GM12878 (cell line): ENCODE measurements around the gene NECTIN1. TPM values are rescaled to one million over a fixed set of nuclear protein-coding genes. Genes with fewer than 3 reads are reported as not detected.

ENCODE experiments used
- ATAC-seq: fragments of 200-7000 bp; cut with Tn5 transposase; 3 replicates; pipeline ENCODE4 v1.9.1; 2020; ENCODE audit warnings: mild to moderate bottlenecking, moderate library complexity
- BruUV-seq: library from RNA; stranded (reverse); fragments of 400-500 nt; replicated peaks from 2 replicates; lab custom pipeline; 2021; lab: Mats Ljungman, UMichigan
- CTCF ChIA-PET: fragments of 300-600 bp; sonication (Branson Sonifier 250); formaldehyde crosslinking; extraction: SDS; loops from one replicate; lab custom pipeline; 2021; ENCODE audit warnings: inconsistent platforms; lab: Yijun Ruan, JAX
- POLR2A ChIA-PET: fragments of 350-600 bp; formaldehyde crosslinking; extraction: SDS; loops from one replicate; lab custom pipeline; 2021; ENCODE audit warnings: inconsistent platforms; lab: Charles Lee
- RAD21 ChIA-PET: fragments of 300-600 bp; sonication (Branson Sonifier 250); formaldehyde crosslinking; loops from one replicate; lab custom pipeline; 2023; ENCODE audit warnings: antibody characterized with exemption; ENCODE audit not compliant: unreplicated experiment; lab: Charles Lee
- SMC1A ChIA-PET: fragments of 300-600 bp; sonication (Branson Sonifier 250); formaldehyde crosslinking; loops from one replicate; lab custom pipeline; 2023; ENCODE audit not compliant: unreplicated experiment, uncharacterized antibody; lab: Charles Lee
- DNase-seq: peaks from one replicate; pipeline ENCODE4 v3.0.0-alpha.2; 2011; ENCODE audit warnings: low read depth, low spot score
- FAIRE-seq: peaks from 3 replicates; lab custom pipeline; 2011; peaks lifted over from hg19 to GRCh38; lab: Jason Lieb, UNC
- H2AFZ ChIP-seq: 2 replicates; pipeline ENCODE4 v1.6.0; 2011; ENCODE audit warnings: low read depth, low read length, control low read depth; ENCODE audit not compliant: control insufficient read depth
- H3K27ac ChIP-seq: 2 replicates; pipeline ENCODE4 v1.5.1; 2011; ENCODE audit warnings: control low read depth; ENCODE audit not compliant: control insufficient read depth, insufficient read depth
- H3K27me3 ChIP-seq, 2 experiments: replicated peaks in 1 of 2; 2 replicates each; pipeline versions ENCODE4 v1.6.0 to v1.6.1; 2011; ENCODE audit warnings: low read length in 1 of 2; ENCODE audit not compliant: control insufficient read depth in 2 of 2, insufficient read depth in 2 of 2
- H3K36me3 ChIP-seq, 2 experiments: 2 replicates each; pipeline ENCODE4 v1.5.1; 2011; ENCODE audit warnings: low read length in 1 of 2; ENCODE audit not compliant: control insufficient read depth in 2 of 2, insufficient read depth in 2 of 2
- H3K4me1 ChIP-seq: 2 replicates; pipeline ENCODE4 v1.6.1; 2011; ENCODE audit warnings: mild to moderate bottlenecking, low read length, moderate library complexity, mixed read lengths; ENCODE audit not compliant: control insufficient read depth, insufficient read depth
- H3K4me2 ChIP-seq: 2 replicates; pipeline ENCODE4 v1.6.0; 2011; ENCODE audit warnings: control low read depth; ENCODE audit not compliant: control insufficient read depth, insufficient read depth
- H3K4me3 ChIP-seq: fragments of 200-600 bp; sonication (generic); 2 replicates; pipeline ENCODE4 v1.5.1; 2016
- H3K79me2 ChIP-seq: 2 replicates; pipeline ENCODE4 v1.6.0; 2011; ENCODE audit warnings: low read length; ENCODE audit not compliant: control insufficient read depth, insufficient read depth
- H3K9ac ChIP-seq: 2 replicates; pipeline ENCODE4 v1.8.0; 2011; ENCODE audit warnings: low read length, control low read depth, mixed read lengths; ENCODE audit not compliant: control insufficient read depth, insufficient read depth
- H3K9me3 ChIP-seq: replicated peaks from 3 replicates; pipeline ENCODE4 v1.5.1; 2011; ENCODE audit warnings: mild to moderate bottlenecking, low read length; ENCODE audit not compliant: control insufficient read depth, insufficient read depth
- H4K20me1 ChIP-seq: 2 replicates; pipeline ENCODE4 v1.6.0; 2011; ENCODE audit not compliant: control insufficient read depth, insufficient read depth
- BCL11A ChIP-seq: IDR thresholded peaks from 2 replicates; pipeline ENCODE4 v1.6.1; 2011; ENCODE audit warnings: low read depth, low read length
- CBX3 ChIP-seq: fragments of 200-600 bp; sonication (generic); IDR thresholded peaks from 2 replicates; pipeline ENCODE4 v1.6.1; 2016; ENCODE audit warnings: low read depth, borderline replicate concordance
- EGR1 ChIP-seq, 2 experiments: IDR thresholded peaks; 1 replicate in 1 of 2; 2 replicates in 1 of 2; pipeline ENCODE4 v1.6.1; 2011 to 2012; ENCODE audit warnings: low read depth in 2 of 2, low read length in 2 of 2, borderline replicate concordance in 1 of 2, mild to moderate bottlenecking in 1 of 2, moderate library complexity in 1 of 2
- IKZF2 ChIP-seq, 2 experiments: fragments of 450-650 bp; IDR thresholded peaks; 2 replicates each; pipeline ENCODE4 v1.6.1; 2017; ENCODE audit warnings: mild to moderate bottlenecking in 2 of 2, moderate library complexity in 2 of 2
- KLF5 ChIP-seq: fragments of 450-650 bp; IDR thresholded peaks from 2 replicates; pipeline ENCODE4 v1.6.1; 2014; ENCODE audit warnings: mild to moderate bottlenecking; ENCODE audit not compliant: partially characterized antibody
- MEF2A ChIP-seq: IDR thresholded peaks from 2 replicates; pipeline ENCODE4 v1.6.1; 2011; ENCODE audit warnings: low read depth, mild to moderate bottlenecking, low read length, moderate library complexity; ENCODE audit not compliant: insufficient read depth
- NFIC ChIP-seq: IDR thresholded peaks from 2 replicates; pipeline ENCODE4 v1.6.1; 2012; ENCODE audit warnings: low read depth, mild to moderate bottlenecking, inconsistent platforms, low read length, moderate library complexity
- RAD21 ChIP-seq: IDR thresholded peaks from 2 replicates; pipeline ENCODE4 v1.6.1; 2011; ENCODE audit warnings: mild to moderate bottlenecking, low read depth, low read length, moderate library complexity; ENCODE audit not compliant: insufficient read depth
- SRF ChIP-seq, 2 experiments: IDR thresholded peaks; 2 replicates each; pipeline ENCODE4 v1.6.1; 2011; ENCODE audit warnings: low read depth in 2 of 2, low read length in 2 of 2, mild to moderate bottlenecking in 1 of 2, moderate library complexity in 1 of 2
- TCF7 ChIP-seq: IDR thresholded peaks from 2 replicates; pipeline ENCODE4 v1.6.1; 2014; ENCODE audit warnings: antibody characterized with exemption, borderline replicate concordance
- ZBTB33 ChIP-seq: fragments of 450-650 bp; IDR thresholded peaks from 2 replicates; pipeline ENCODE4 v1.6.1; 2017; ENCODE audit warnings: mild to moderate bottlenecking
- ZBTB40 ChIP-seq: fragments of 450-650 bp; IDR thresholded peaks from 2 replicates; pipeline ENCODE4 v1.6.1; 2016; ENCODE audit warnings: mild to moderate bottlenecking, moderate library complexity, borderline replicate concordance
- WGBS: methylation state at CpG from one replicate; pipeline ENCODE4 v1.1.6; 2016; ENCODE audit warnings: low lambda C conversion rate; ENCODE audit not compliant: insufficient replicate concordance, insufficient coverage; ENCODE audit errors: missing lambda C conversion rate; 5-methylcytosine and 5-hydroxymethylcytosine counted together
- in situ Hi-C: fragments of 300-500 bp; cut with MboI; formaldehyde crosslinking; loops from 9 replicates; pipeline ENCODE4 v1.14.3; 2018; ENCODE audit warnings: mixed read lengths
- intact Hi-C: fragments of 100-400 bp; cut with micrococcal nuclease; formaldehyde crosslinking; loops from one replicate; pipeline ENCODE4 v1.14.2; 2022; ENCODE audit not compliant: unreplicated experiment
- polyA plus RNA-seq, 11 experiments: library from polyadenylated mRNA; depleted of rRNA in 4 of 11; unstranded in 6 of 11; stranded (reverse) in 5 of 11; fragments of >200 nt; fragmentation: Nextera tagmentation in 4 of 11; fragmentation: Illumina TruSeq in 1 of 11; extraction: Ambion mirVana in 4 of 11; extraction: Trizol in 1 of 11; gene quantifications; 1 replicate in 1 of 11; 2 replicates in 10 of 11; pipeline versions ENCODE4 v1.2.1 to v1.2.3, GENCODE V29; 2011 to 2016; ENCODE audit warnings: inconsistent platforms in 2 of 11, missing spikeins in 2 of 11, low read depth in 1 of 11
- total RNA-seq, 4 experiments: library from RNA; depleted of rRNA in 3 of 4; stranded (reverse); fragments of >200 nt in 3 of 4; fragmentation: Illumina TruSeq in 1 of 4; extraction: Trizol in 1 of 4; gene quantifications; 2 replicates each; pipeline versions ENCODE4 v1.2.1 to v1.2.3, GENCODE V29; 2013 to 2021
- TF ChIP-seq, protein P1 (sequence below): IDR thresholded peaks from 2 replicates; pipeline ENCODE4 v1.6.1; 2011; ENCODE audit warnings: borderline replicate concordance, low read depth, mild to moderate bottlenecking, moderate library complexity, mixed read lengths, low read length; ENCODE audit not compliant: insufficient read depth; ENCODE audit errors: extremely low read length
- TF ChIP-seq, protein P2 (sequence below): fragments of 450-650 bp; IDR thresholded peaks from 2 replicates; pipeline ENCODE4 v1.6.1; 2017; ENCODE audit warnings: low read depth, mild to moderate bottlenecking, moderate library complexity

The NECTIN1 gene
- total and polyA plus RNA-seq, 10 of the 15 experiments (the other 5 are each of a cell fraction or from before 2014, with no cell fraction given), result 0.97 to 9.2 (median 2.3) TPM

- Histone ChIP-seq H3K79me2 (no peaks in the 10 kb centered on the region), H3K36me3 (no peaks in the 10 kb centered on the region), H3K27ac (no peak overlapping the region), H3K4me2 (no peak overlapping the region), H3K9me3 (no peaks in the 10 kb centered on the region), H3K4me3 (no peak overlapping the region), H2AFZ (no peak overlapping the region), H3K27me3 (no peaks in the 10 kb centered on the region; a peak in 1 of 4 replicates), H4K20me1 (no peaks in the 10 kb centered on the region), H3K9ac (no peak overlapping the region), H3K4me1 (no peaks in the 10 kb centered on the region)
- ATAC-seq, result no peak
- POLR2A ChIA-PET, result no interaction called here
- CTCF ChIA-PET, result interaction anchor here (1.4 kb wide), 1 partner anchor 157 kb away, joined by 4 read pairs; no protein-coding TSS in a partner anchor
- SMC1A ChIA-PET, result no interaction called here
- DNase-seq, result no peak
- RAD21 ChIA-PET, result no interaction called here
- intact Hi-C loops (no loop called here), in situ Hi-C loops (no loop called here)
- WGBS, result 9% methylated on average over 4 of the region's 4 CpGs
- BruUV-seq, result no TSS peak
- no peak for FAIRE-seq
- no peak for TF ChIP-seq NFIC
- TF ChIP-seq, protein P1, sequence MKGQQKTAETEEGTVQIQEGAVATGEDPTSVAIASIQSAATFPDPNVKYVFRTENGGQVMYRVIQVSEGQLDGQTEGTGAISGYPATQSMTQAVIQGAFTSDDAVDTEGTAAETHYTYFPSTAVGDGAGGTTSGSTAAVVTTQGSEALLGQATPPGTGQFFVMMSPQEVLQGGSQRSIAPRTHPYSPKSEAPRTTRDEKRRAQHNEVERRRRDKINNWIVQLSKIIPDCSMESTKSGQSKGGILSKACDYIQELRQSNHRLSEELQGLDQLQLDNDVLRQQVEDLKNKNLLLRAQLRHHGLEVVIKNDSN, result no peak
- TF ChIP-seq IKZF2 (IDR thresholded peaks at IDR 0.05), result no peak
- no peak for TF ChIP-seq TCF7
- no peak for TF ChIP-seq ZBTB40
- no peak for TF ChIP-seq SRF (IDR thresholded peaks at IDR 0.05; ENCODE audit: low read depth in 2 of 2, low read length in 2 of 2)
- TF ChIP-seq MEF2A, result no peak
- TF ChIP-seq KLF5, result no peak
- TF ChIP-seq RAD21, result no peak
- no peak for TF ChIP-seq CBX3
- no peak for TF ChIP-seq EGR1 (IDR thresholded peaks at IDR 0.05; ENCODE audit: borderline replicate concordance in 1 of 2, low read depth in 2 of 2, low read length in 2 of 2)
- TF ChIP-seq, protein P2, sequence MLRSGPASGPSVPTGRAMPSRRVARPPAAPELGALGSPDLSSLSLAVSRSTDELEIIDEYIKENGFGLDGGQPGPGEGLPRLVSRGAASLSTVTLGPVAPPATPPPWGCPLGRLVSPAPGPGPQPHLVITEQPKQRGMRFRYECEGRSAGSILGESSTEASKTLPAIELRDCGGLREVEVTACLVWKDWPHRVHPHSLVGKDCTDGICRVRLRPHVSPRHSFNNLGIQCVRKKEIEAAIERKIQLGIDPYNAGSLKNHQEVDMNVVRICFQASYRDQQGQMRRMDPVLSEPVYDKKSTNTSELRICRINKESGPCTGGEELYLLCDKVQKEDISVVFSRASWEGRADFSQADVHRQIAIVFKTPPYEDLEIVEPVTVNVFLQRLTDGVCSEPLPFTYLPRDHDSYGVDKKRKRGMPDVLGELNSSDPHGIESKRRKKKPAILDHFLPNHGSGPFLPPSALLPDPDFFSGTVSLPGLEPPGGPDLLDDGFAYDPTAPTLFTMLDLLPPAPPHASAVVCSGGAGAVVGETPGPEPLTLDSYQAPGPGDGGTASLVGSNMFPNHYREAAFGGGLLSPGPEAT, result no peak
- TF ChIP-seq ZBTB33, result no peak
- no peak for TF ChIP-seq BCL11A
Observed at GRCh38 chr11:119637481-119637880, 91.5 kb downstream of the NECTIN1 start.
